ENCODE results near the gene DNMT3A. TPM values are rescaled to one million over a fixed set of nuclear protein-coding genes. Genes with fewer than 3 reads are reported as not detected.
A peak's percentile ranks its signal among the peaks of the same experiment; 100 is the strongest.

Gene DNMT3A
- total RNA-seq, 1 donor from 2014 or later = 113 TPM

GRCh38 chr2:25233916-25234605, 107.7 kb downstream of the DNMT3A start:
- Mint-ChIP-seq H3K4me1 (peaks cover 30% of the 10 kb centered on the region), H3K27ac (ENCODE audit: unreplicated experiment) (peak overlapping the region; percentile 93), H3K36me3 (ENCODE audit: low read depth) (peaks cover 5% of the 10 kb centered on the region), H3K9me3 (no peaks in the 10 kb centered on the region), H3K4me3 (peak overlapping the region; percentile 19), H3K27me3 (ENCODE audit: low read depth) (no peaks in the 10 kb centered on the region)
- DNase-seq (ENCODE audit: low read depth, low spot score) = no peak
- TF ChIP-seq CTCF (conservative IDR thresholded peaks at IDR 0.05) = no peak

DNA sequence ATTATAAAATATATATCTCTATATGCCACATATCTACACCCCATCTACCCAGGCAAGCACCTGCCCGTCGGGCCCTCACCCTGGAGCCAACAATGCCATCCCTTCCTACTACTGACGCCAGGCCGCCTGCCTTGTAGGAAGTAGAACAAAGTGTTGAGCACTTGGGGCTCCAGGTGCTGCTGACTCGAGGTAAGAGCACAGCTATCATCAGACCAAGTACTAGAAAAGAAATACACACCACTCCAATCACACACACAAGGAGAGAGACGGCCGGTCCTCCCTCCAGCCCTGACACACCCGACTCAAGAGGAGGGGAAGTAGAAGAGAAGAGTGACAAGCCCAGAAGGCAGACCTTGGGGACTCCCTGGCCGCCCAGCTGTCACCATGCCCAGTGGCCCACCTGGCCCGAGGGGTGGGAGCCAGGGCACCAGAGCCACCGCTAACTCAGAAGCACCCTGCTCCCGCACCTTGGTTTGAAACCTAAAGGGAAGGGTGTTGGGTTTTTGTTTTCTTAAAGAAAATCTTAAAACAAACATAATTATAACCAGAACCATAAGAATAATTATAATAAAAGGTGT, 109.4 kb downstream of the DNMT3A start:
- H3K4me3 Mint-ChIP-seq = no peak overlapping the region
- no peaks in the 10 kb centered on the region for H3K9me3 Mint-ChIP-seq
- H3K4me1 Mint-ChIP-seq = peaks cover 43% of the 10 kb centered on the region
- DNase-seq (ENCODE audit: low read depth, low spot score) = no peak
- no peak for TF ChIP-seq CTCF (conservative IDR thresholded peaks at IDR 0.05)
- H3K36me3 Mint-ChIP-seq (ENCODE audit: low read depth) = peaks cover 5% of the 10 kb centered on the region
- no peak overlapping the region for H3K27ac Mint-ChIP-seq (ENCODE audit: unreplicated experiment)
- no peaks in the 10 kb centered on the region for H3K27me3 Mint-ChIP-seq (ENCODE audit: low read depth)

GRCh38 chr2:25230948-25231311, 110.8 kb downstream of the DNMT3A start:
- H3K36me3 Mint-ChIP-seq (ENCODE audit: low read depth) = peaks cover 5% of the 10 kb centered on the region

GRCh38 chr2:25230198-25230947, 111.4 kb downstream of the DNMT3A start:
- no peaks in the 10 kb centered on the region for H3K9me3 Mint-ChIP-seq
- peaks cover 33% of the 10 kb centered on the region for H3K4me1 Mint-ChIP-seq
- H3K4me3 Mint-ChIP-seq = no peak overlapping the region
- DNase-seq (ENCODE audit: low read depth, low spot score) = no peak
- TF ChIP-seq CTCF (conservative IDR thresholded peaks at IDR 0.05) = no peak
- no peaks in the 10 kb centered on the region for H3K27me3 Mint-ChIP-seq (ENCODE audit: low read depth)
- H3K36me3 Mint-ChIP-seq (ENCODE audit: low read depth) = peaks cover 5% of the 10 kb centered on the region
- H3K27ac Mint-ChIP-seq (ENCODE audit: unreplicated experiment) = no peak overlapping the region

More at GRCh38 chr2:25230948-25231311, 110.8 kb downstream of the DNMT3A start:
- no peaks in the 10 kb centered on the region for H3K9me3 Mint-ChIP-seq
- no peak overlapping the region for H3K27ac Mint-ChIP-seq (ENCODE audit: unreplicated experiment)
- TF ChIP-seq CTCF (conservative IDR thresholded peaks at IDR 0.05) = no peak
- no peak overlapping the region for H3K4me3 Mint-ChIP-seq
- no peaks in the 10 kb centered on the region for H3K27me3 Mint-ChIP-seq (ENCODE audit: low read depth)
- peaks cover 38% of the 10 kb centered on the region for H3K4me1 Mint-ChIP-seq
- no peak for DNase-seq (ENCODE audit: low read depth, low spot score)

GRCh38 chr2:25229279-25230197, 112.2 kb downstream of the DNMT3A start:
- H3K27ac Mint-ChIP-seq (ENCODE audit: unreplicated experiment) = no peak overlapping the region
- no peak for TF ChIP-seq CTCF (conservative IDR thresholded peaks at IDR 0.05)
- DNase-seq (ENCODE audit: low read depth, low spot score) = no peak
- H3K36me3 Mint-ChIP-seq (ENCODE audit: low read depth) = peaks cover 3% of the 10 kb centered on the region
- no peak overlapping the region for H3K4me3 Mint-ChIP-seq
- peaks cover 28% of the 10 kb centered on the region for H3K4me1 Mint-ChIP-seq
- no peaks in the 10 kb centered on the region for H3K9me3 Mint-ChIP-seq
- no peaks in the 10 kb centered on the region for H3K27me3 Mint-ChIP-seq (ENCODE audit: low read depth)
